Caco-2 (cell line): ENCODE measurements around the gene CREB5. TPM values are rescaled to one million over a fixed set of nuclear protein-coding genes. Genes with fewer than 3 reads are reported as not detected.

Experiments
- BruUV-seq: library from RNA; stranded (reverse); fragments of 400-500 nt; replicated peaks from 2 replicates; lab custom pipeline; 2021; lab: Mats Ljungman, UMichigan
- CTCF ChIA-PET: fragments of 300-600 bp; sonication (Branson Sonifier 250); formaldehyde crosslinking; loops from one replicate; lab custom pipeline; 2022; ENCODE audit warnings: antibody characterized with exemption; lab: Charles Lee
- POLR2A ChIA-PET: fragments of 300-600 bp; sonication (Branson Sonifier 250); formaldehyde crosslinking; loops from one replicate; lab custom pipeline; 2022; ENCODE audit warnings: antibody characterized with exemption; lab: Charles Lee
- DNase-seq, 2 experiments: peaks; one replicate each; pipeline versions ENCODE4 v3.0.0 to v3.0.0-alpha.2; 2020 to 2022
- H3K27me3 ChIP-seq: replicated peaks from 2 replicates; pipeline ENCODE4 v1.6.0; 2011; ENCODE audit warnings: low read length; ENCODE audit not compliant: control insufficient read depth, insufficient read depth
- H3K36me3 ChIP-seq: 2 replicates; pipeline ENCODE4 v1.5.1; 2011; ENCODE audit warnings: low read length; ENCODE audit not compliant: control insufficient read depth, insufficient read depth
- H3K4me1 ChIP-seq: fragments of 250-450 bp; sonication (Bioruptor Pico); 2 replicates; pipeline ENCODE4 v1.5.1; 2020; ENCODE audit warnings: mild to moderate bottlenecking
- H3K4me3 ChIP-seq: 2 replicates; pipeline ENCODE4 v1.5.1; 2011; ENCODE audit warnings: low read depth, mild to moderate bottlenecking, control low read depth, low read length
- H3K9me3 ChIP-seq: fragments of 250-450 bp; sonication (Bioruptor Pico); 2 replicates; pipeline ENCODE4 v1.5.1; 2020; ENCODE audit warnings: mild to moderate bottlenecking, moderate library complexity
- H3K27ac Mint-ChIP-seq: one replicate; pipeline ENCODE4 v1.8.0; 2022; ENCODE audit warnings: mixed read lengths; ENCODE audit not compliant: unreplicated experiment
- H3K27me3 Mint-ChIP-seq: one replicate; pipeline ENCODE4 v1.8.0; 2022; ENCODE audit warnings: mixed read lengths; ENCODE audit not compliant: insufficient read depth, unreplicated experiment
- H3K36me3 Mint-ChIP-seq: one replicate; pipeline ENCODE4 v1.8.0; 2022; ENCODE audit warnings: mild to moderate bottlenecking, mixed read lengths; ENCODE audit not compliant: insufficient read depth, unreplicated experiment
- H3K4me1 Mint-ChIP-seq: one replicate; pipeline ENCODE4 v1.8.0; 2022; ENCODE audit warnings: low read depth, mixed read lengths; ENCODE audit not compliant: unreplicated experiment
- H3K4me3 Mint-ChIP-seq: one replicate; pipeline ENCODE4 v1.8.0; 2022; ENCODE audit warnings: mild to moderate bottlenecking, moderate library complexity, mixed read lengths; ENCODE audit not compliant: unreplicated experiment
- H3K9me3 Mint-ChIP-seq: one replicate; pipeline ENCODE4 v1.8.0; 2022; ENCODE audit warnings: mixed read lengths; ENCODE audit not compliant: unreplicated experiment
- CTCF ChIP-seq, 2 experiments: fragments of 200-600 bp in 1 of 2; IDR thresholded peaks; 1 replicate in 1 of 2; 2 replicates in 1 of 2; pipeline versions ENCODE4 v1.5.1 to v1.8.0; 2011 to 2022; ENCODE audit warnings: antibody characterized with exemption in 1 of 2, control low read depth in 1 of 2, inconsistent platforms in 1 of 2, low read depth in 1 of 2, low read length in 1 of 2, mild to moderate bottlenecking in 1 of 2, moderate library complexity in 1 of 2; ENCODE audit not compliant: insufficient read depth in 1 of 2, severe bottlenecking in 1 of 2, unreplicated experiment in 1 of 2
- intact Hi-C: fragments of 100-400 bp; cut with micrococcal nuclease; formaldehyde crosslinking; loops from one replicate; pipeline ENCODE4 v1.10.0; 2022; ENCODE audit not compliant: unreplicated experiment
- total RNA-seq: library from RNA; stranded (reverse); gene quantifications from 2 replicates; pipeline ENCODE4 v1.2.3, GENCODE V29; 2022

CREB5 gene
- total RNA-seq, 1 experiment from 2014 or later: 9.1 TPM

DNA sequence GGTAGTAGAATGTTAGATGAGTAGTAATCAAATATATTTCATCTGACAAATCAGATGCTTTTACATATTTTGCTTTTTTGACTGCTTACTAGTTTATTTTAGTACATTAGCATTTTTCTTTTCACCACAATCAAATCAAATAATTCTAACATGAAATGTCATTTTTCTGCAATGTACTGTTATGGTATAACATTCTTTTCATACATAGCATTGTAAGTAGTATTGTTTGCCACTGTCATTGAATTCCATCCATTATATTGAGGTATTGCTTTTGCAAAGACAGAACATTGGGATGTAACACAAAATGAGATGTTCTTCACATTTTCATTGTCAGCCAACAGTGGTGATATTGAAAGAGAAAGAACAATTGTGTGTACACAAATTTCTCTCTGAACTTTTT, 438.4 kb downstream of the CREB5 start:
- no peak for TF ChIP-seq CTCF (IDR thresholded peaks at IDR 0.05; ENCODE audit: insufficient read depth in 1 of 2, low read depth in 1 of 2, low read length in 1 of 2, severe bottlenecking in 1 of 2, unreplicated experiment in 1 of 2)
- Mint-ChIP-seq H3K36me3 (no peaks in the 10 kb centered on the region), H3K9me3 (no peaks in the 10 kb centered on the region), H3K4me1 (no peaks in the 10 kb centered on the region), H3K27ac (no peak overlapping the region), H3K4me3 (no peak overlapping the region), H3K27me3 (peaks cover 15% of the 10 kb centered on the region)
- no peak for DNase-seq
- H3K4me3 ChIP-seq: no peak overlapping the region
- H3K36me3 ChIP-seq: no peaks in the 10 kb centered on the region
- intact Hi-C loops: no loop called here
- POLR2A ChIA-PET: no interaction called here
- BruUV-seq: no TSS peak
- H3K27me3 ChIP-seq: peaks cover 1% of the 10 kb centered on the region; the same call in 1 of the 2 replicates
- H3K4me1 ChIP-seq: peaks cover 8% of the 10 kb centered on the region; the same call in 1 of the 2 replicates
- no peaks in the 10 kb centered on the region for H3K9me3 ChIP-seq
- CTCF ChIA-PET: no interaction called here

DNA sequence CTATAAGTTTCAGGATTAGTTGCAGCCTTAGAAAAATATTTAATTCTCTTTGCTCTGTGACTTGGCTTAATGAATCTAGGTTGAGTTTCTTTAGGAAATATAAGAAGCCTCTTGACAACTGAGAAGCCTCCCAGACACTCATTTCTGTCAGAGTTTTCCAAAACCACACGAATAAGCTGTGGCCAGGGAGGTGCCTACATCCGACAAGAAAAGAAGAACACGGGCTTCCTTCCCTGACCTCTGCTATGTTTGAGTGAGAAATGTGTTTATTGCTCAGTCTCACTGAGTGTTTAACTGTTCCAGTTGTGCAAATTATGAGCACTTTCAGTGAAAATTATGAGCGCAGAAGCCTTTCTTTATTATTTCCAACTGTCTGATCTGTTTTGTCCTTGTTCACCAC, 440.8 kb downstream of the CREB5 start:
- Mint-ChIP-seq H3K9me3 (no peaks in the 10 kb centered on the region), H3K27ac (no peak overlapping the region), H3K4me1 (peaks cover 7% of the 10 kb centered on the region), H3K36me3 (no peaks in the 10 kb centered on the region), H3K4me3 (peak overlapping the region; percentile 78), H3K27me3 (peaks cover 15% of the 10 kb centered on the region)
- no peak overlapping the region for H3K4me3 ChIP-seq
- ChIA-PET POLR2A (no interaction called here), CTCF (no interaction called here)
- peaks cover 1% of the 10 kb centered on the region; the same call in 1 of the 2 replicates for H3K27me3 ChIP-seq
- DNase-seq: no peak
- intact Hi-C loops: no loop called here
- H3K36me3 ChIP-seq: no peaks in the 10 kb centered on the region
- TF ChIP-seq CTCF (IDR thresholded peaks at IDR 0.05; ENCODE audit: insufficient read depth in 1 of 2, low read depth in 1 of 2, low read length in 1 of 2, severe bottlenecking in 1 of 2, unreplicated experiment in 1 of 2): no peak
- H3K9me3 ChIP-seq: no peaks in the 10 kb centered on the region
- H3K4me1 ChIP-seq: peaks cover 14% of the 10 kb centered on the region; the same call in 1 of the 2 replicates
- BruUV-seq: no TSS peak

- Histone ChIP-seq H3K4me3 (peak overlapping the region; percentile 46), H3K27me3 (peaks cover 1% of the 10 kb centered on the region; the same call in 1 of the 2 replicates), H3K9me3 (no peaks in the 10 kb centered on the region), H3K4me1 (peaks cover 14% of the 10 kb centered on the region; the same call in 1 of the 2 replicates), H3K36me3 (no peaks in the 10 kb centered on the region)
- intact Hi-C loops: loop anchor here (1.0 kb wide), 3 partner anchors 239 to 555 kb away; no protein-coding TSS in a partner anchor
- peaks cover 7% of the 10 kb centered on the region for H3K4me1 Mint-ChIP-seq
- H3K36me3 Mint-ChIP-seq: no peaks in the 10 kb centered on the region
- peak overlapping the region; percentile 78 for H3K4me3 Mint-ChIP-seq
- no peaks in the 10 kb centered on the region for H3K9me3 Mint-ChIP-seq
- peak; percentile 91 to 95 for TF ChIP-seq CTCF (IDR thresholded peaks at IDR 0.05; ENCODE audit: insufficient read depth in 1 of 2, low read depth in 1 of 2, low read length in 1 of 2, severe bottlenecking in 1 of 2, unreplicated experiment in 1 of 2)
- ChIA-PET CTCF (no interaction called here), POLR2A (no interaction called here)
- BruUV-seq: no TSS peak
- H3K27me3 Mint-ChIP-seq: peaks cover 15% of the 10 kb centered on the region
- DNase-seq: peak; percentile 79 to 94
- peak overlapping the region; percentile 34 for H3K27ac Mint-ChIP-seq
Observed at GRCh38 chr7:28853834-28854749, 441.8 kb downstream of the CREB5 start.
